ENCODE results near the gene IL17REL.

DNA sequence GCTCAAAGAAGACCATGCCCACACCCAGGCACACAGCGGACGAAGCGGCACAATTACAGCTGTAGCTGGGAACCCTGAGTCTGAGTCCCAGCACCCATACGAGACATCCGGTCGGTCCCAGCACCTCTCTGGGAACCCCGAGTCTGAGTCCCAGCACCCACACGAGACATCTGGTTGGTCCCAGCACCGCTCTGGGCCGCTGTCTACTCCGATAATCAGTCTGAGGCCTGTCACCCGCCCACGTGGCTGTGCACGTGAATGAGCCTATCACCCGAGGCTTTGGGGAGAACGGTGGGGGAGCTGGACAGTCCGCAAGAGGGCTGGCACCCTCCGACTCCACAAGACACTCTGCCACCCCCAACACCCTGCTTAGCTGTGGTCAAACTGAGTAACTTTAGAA, 39.4 kb upstream of the IL17REL start:
- no peak for TF ChIP-seq POLR2A (IDR thresholded peaks at IDR 0.05)
- TF ChIP-seq, protein P1, sequence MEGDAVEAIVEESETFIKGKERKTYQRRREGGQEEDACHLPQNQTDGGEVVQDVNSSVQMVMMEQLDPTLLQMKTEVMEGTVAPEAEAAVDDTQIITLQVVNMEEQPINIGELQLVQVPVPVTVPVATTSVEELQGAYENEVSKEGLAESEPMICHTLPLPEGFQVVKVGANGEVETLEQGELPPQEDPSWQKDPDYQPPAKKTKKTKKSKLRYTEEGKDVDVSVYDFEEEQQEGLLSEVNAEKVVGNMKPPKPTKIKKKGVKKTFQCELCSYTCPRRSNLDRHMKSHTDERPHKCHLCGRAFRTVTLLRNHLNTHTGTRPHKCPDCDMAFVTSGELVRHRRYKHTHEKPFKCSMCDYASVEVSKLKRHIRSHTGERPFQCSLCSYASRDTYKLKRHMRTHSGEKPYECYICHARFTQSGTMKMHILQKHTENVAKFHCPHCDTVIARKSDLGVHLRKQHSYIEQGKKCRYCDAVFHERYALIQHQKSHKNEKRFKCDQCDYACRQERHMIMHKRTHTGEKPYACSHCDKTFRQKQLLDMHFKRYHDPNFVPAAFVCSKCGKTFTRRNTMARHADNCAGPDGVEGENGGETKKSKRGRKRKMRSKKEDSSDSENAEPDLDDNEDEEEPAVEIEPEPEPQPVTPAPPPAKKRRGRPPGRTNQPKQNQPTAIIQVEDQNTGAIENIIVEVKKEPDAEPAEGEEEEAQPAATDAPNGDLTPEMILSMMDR (IDR thresholded peaks at IDR 0.05): no peak
